GM10266 (cell line): Measurements from ENCODE around the gene TNFAIP8L3.

Source experiments
- DNase-seq: peaks from one replicate; pipeline ENCODE4 v3.0.0; 2012; ENCODE audit errors: extremely low spot score
- TF ChIP-seq, protein P1 (sequence below): IDR thresholded peaks from 2 replicates; pipeline ENCODE4 v1.5.1; 2012; ENCODE audit warnings: mild to moderate bottlenecking, low read depth; ENCODE audit not compliant: control insufficient read depth, insufficient read depth; ENCODE audit errors: missing control alignments

TNFAIP8L3 gene

DNA sequence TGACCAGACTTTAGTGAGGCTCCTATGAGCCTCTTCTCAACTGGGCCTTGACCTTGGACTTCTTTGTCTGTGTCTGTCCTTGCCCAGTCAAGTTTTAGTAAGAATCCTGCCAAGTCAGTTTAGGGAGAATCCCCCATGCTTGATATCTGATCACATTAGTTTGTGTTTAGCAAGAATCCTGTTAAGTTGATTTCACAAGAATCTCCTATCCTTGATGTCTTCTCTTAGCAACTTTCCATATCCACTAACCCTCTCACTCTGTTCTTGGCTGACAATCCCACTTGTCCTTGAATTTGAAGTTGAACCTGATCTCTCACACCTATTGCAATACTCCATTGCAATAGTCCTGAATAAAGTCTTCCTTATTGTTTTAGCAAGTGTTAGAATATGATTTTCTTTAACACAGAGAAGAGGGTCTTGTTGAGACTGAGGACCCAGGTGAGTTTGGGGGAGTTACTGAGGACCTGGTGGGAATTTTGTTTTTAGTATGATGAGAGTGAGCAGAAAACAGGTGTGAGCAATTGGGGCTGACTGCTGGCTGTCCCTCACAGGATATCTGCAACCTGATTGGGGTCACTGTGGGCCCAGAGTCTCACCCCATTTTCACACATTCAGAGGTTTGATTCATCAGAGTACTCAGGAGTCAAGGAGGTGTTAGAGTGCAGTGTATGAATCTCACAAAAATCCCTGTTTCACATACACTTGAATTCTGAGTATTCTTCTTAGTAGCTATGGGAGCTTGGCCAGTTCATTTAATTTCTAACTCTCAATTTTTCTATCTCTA is 39.9 kb upstream of the TNFAIP8L3 start:
- DNase-seq: no peak
- TF ChIP-seq, protein P1, sequence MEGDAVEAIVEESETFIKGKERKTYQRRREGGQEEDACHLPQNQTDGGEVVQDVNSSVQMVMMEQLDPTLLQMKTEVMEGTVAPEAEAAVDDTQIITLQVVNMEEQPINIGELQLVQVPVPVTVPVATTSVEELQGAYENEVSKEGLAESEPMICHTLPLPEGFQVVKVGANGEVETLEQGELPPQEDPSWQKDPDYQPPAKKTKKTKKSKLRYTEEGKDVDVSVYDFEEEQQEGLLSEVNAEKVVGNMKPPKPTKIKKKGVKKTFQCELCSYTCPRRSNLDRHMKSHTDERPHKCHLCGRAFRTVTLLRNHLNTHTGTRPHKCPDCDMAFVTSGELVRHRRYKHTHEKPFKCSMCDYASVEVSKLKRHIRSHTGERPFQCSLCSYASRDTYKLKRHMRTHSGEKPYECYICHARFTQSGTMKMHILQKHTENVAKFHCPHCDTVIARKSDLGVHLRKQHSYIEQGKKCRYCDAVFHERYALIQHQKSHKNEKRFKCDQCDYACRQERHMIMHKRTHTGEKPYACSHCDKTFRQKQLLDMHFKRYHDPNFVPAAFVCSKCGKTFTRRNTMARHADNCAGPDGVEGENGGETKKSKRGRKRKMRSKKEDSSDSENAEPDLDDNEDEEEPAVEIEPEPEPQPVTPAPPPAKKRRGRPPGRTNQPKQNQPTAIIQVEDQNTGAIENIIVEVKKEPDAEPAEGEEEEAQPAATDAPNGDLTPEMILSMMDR: no peak

DNA sequence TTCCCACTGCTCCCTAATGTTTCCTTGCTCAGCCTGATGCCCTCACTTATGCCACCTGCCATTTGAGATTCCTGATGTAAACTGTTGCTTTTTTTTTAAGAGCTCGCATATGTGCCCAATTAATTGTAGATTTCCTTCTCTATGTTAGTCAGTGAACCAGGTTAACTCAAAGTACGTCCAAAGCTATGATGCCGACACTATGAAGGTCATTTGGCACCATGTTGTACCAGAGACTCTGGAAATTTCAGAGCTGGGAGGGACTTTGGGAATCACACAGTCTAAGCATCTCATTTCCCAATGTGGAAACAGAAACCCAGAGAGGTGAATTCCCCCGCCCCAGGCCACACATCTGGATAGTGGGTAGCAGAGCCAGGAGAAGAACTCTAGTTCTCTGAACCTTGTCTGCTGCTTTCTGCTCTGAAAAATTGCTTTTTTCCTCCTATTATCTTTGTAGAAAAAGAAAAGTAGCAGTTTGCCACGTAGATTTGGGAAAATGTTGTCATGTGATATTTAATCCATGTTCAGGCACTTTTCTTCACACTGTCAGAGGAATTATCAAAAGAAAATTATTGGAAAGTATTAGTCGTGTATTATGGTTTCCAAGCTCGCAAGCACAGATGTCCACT is 38.5 kb upstream of the TNFAIP8L3 start:
- DNase-seq: no peak
- TF ChIP-seq, protein P1: no peak

DNA sequence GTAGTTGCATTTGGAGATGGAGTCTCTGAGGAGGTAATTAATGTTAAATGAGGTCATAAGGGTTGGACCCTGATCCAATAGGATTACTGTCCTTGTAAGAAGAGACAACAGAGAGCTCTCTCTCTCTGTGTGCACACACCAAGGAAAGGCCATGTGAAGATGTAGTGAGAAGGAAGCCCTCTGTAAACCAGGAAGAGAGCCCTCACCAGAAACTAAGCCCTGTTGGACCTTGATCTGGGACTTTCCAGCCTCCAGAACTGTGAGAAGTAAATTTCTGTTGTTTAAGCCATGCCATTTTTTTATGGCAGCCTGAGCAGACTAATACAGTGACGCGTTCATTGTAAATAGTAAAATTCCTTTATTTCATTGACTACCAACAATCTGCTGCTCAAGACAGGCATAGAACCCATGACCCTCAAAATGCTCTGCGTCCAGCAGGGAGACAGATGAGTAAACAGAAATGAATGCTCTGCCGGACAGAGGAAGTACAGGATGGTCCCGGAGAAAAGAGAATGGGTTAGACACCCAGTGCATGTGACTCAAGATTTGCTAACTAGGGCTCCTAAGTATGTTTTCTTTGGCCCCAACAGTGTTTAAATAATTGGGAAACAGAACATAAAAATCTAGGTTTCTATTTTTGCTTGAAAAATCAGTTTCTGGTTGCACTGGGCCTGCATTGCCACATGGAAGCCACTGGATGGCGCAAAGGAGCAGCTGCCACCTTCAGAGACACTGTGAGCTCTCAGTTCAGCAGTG is 37.9 kb upstream of the TNFAIP8L3 start:
- peak; percentile 21 for DNase-seq
- TF ChIP-seq, protein P1: peak; percentile 83

DNA sequence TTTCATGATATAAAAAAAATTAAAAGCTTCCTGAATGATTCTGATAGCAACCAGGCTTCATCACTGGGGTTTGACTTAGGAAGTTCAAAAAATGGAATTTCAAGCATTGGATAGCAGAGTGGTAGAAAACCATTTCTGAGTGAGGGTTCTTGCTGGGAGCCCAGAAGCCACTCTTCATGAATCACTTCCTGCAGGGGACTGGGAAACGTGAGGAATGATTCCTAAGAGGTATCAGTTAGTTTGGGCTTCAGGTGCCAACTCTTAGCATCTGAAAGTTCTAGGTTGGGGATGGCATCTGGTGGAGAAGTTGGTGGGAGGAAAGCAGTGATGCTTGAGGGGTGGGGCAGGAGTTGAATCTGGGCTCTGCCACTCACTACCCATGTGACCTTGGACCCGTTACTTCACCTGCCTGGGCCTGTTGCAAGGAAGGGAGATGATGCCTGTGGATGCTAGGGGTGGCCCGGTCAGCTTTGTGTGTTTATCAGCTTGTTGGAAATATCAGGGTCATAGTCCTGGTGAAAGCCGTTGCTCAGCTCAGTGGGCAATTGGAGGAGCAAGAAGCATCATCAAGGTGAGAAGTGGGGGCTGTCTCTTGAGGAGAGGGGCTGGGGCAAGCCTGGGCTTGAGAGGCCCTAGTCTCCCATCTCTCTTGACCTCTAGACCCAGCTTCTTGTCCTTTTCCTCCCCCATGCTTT is 37.0 kb upstream of the TNFAIP8L3 start:
- no peak for DNase-seq
- TF ChIP-seq, protein P1: no peak

DNA sequence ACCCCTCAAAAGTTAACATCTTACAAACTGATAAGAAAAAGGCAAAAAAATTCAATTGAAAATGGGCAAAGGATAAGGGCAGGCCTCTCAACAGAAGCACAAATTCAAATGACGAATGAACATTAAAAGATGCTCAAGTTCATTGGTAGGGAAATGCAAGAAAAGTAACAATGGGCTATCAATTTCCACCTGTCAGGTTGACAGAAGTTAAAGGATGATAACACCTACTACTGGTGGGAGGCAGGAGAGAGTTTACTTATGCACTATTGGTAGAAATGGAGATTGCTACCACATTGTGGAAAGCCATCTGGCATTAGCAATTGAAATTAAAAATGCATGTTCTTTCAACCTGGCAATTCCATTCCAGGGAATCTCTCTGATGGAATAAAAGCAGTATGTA is 35.6 kb upstream of the TNFAIP8L3 start:
- TF ChIP-seq, protein P1: no peak
- DNase-seq: no peak

DNA sequence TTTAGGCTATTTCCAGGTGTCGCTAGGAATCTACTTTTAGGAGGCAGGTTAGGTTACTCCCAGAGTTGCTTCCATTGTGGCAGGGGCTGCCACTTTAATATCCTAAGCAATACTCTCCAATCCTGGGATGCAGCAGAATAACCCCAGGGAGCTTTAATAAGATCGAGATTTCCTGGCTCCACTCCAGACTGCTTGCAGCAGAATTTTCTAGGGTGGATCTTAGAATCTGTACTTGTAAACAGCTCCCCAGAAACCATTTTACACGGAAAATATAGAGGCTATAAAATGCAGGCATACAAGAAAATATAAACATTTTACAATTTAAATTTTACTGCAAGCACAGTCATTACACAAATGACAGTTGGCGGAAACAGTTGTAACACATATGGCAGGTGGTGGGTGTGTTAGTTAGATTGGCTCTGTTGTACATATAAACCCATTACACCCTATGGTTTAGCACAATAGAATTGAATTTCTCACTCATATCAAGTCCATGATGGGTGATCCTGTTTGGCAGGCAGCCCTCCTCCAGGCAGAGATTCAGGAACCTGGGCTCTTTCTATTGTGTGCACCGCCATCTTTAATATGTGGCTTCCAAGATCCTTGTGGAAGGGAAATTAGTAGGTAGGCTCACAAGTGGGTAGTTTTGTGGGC is 35.0 kb upstream of the TNFAIP8L3 start:
- DNase-seq: no peak
- TF ChIP-seq, protein P1: no peak
